GM18520 (cell line): ENCODE data around the gene RAN.
A peak's percentile ranks its signal among the peaks of the same experiment; 100 is the strongest.
"Not testable (repeated sequence)": the region's sequence is repeated elsewhere in the genome, so short reads cannot be mapped to it uniquely, and the experiment has no call there.

ENCODE experiments used
- ATAC-seq: cut with Tn5 transposase; IDR thresholded peaks from one replicate; pipeline ENCODE4 v1.9.1; 2021; ENCODE audit not compliant: unreplicated experiment

The RAN gene

GRCh38 chr12:130877333-130877732 is 5.5 kb downstream of the RAN start:
- ATAC-seq = no peak

DNA sequence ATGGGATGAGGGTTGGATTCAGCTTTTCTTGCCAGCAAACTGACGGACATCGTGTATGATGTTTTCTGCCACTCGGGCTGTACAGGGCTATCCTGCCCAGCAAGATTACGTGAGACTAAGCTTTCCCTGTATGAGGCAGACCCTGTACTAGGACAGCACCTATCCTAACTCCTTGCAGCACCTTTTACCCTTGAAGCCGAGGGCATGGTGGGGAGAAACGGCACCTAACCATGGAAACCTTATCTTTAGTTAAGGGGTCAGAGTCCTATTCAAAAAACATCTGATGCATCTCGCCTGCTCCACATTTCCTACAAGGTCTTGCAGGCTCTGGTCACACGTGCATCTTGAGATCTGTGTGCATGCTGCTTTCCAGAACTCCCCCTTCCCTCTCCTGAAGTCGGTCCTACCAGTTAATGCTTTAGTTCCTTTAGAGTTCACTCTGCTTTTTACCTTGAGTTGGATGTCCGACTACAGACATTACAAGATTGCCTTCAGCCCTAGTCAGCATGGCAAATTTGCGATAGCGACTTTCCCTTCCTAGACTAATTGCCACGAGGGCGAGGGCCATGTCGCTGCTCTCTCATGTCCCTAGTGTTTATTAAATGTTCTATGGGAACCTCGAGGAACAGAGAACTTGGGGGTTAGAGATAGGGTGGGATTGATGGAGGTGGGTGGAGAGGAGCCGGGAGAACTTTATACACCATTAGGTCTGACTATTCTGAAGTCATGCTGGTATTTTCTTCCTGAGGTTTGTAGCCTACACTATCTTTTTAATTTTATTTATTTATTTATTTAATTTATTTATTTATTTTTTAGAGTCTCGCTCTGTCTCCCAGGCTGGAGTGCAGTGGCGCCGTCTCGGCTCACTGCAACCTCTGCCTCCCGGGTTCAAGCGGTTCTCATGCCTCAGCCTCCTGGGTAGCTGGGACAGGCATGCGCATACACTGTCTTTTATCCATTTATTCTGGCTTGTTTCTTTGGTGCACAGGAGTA is 6.6 kb downstream of the RAN start:
- ATAC-seq = no peak

DNA sequence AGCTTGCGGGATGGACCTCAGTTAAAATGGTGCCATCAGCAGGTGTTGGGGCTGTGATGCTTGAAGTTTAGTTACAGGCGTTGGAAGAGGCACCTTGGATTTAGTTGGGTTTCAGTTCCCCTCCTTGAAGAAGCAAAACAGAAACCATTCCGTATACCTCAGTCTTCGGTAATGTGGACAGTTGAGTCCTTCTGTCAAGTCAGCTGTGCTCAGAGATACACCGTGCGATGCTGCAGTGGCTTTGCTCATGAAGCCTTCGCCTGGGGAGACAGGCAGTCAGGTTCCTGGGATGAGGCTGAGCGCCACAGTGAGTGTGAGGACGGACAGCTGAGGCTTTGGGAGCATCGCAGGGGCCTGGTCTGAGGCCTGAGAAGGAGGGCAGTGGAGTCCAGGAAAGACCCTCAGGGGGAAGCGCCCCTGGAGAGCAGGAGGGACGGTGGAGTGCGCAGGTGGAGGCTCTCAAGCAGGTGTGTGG is 7.4 kb downstream of the RAN start:
- ATAC-seq = peak; percentile 75

DNA sequence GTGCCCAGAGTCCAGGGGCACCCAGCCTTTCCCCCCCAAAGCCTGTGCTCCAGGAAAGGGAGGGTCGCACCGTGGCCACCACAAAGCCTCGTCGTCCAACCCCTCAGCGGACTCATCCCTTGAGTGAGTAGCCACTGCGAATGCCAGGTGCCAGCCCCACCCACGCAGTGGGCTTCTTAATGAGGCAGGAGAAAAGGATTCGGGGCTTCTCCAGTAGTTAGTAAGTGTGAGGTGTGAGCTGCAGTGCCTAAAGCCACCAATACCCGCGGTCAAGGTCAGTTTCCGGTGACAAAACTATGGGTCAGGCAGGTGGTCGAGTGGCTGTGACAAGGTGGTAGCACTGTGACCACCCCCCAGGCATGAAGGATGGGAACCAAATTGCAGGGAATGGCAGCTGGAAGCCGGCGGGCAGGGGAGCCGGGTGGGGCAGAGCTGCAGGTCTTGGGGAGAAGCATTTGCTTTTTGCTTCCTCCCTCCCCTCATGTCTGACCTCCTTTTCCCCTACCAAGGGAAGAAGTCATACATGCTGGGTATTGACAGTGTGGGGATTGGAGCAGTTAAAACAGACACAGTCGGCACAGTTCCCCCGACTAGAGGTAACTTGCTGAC is 8.0 kb downstream of the RAN start:
- no peak for ATAC-seq

- ATAC-seq = peak; percentile 36
Measured at GRCh38 chr12:130880411-130880885, 8.6 kb downstream of the RAN start.

DNA sequence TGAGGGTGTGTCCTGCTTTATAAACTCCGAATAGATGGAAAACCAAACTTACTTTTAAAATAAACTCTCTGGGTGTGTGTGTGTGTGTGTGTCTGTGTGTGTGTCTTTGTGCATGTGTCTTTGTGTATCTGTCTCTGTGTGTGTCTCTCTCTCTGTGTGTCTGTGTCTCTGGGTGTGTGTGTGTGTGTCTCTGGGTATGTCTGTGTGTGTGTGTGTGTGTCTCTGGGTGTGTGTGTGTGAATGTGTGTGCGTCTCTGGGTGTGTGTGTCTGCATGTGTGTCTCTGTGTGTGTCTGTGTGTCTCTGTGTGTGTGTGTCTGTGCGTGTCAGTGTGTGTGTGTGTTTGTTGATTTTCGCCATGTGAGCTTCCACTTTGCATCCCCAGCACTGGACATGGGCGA is 9.2 kb downstream of the RAN start:
- ATAC-seq = no peak

GRCh38 chr12:130881548-130881947 is 9.7 kb downstream of the RAN start:
- ATAC-seq = no peak

GRCh38 chr12:130887190-130887589 is 15.3 kb downstream of the RAN start:
- not testable (repeated sequence) for ATAC-seq

- no peak for ATAC-seq
Measured at GRCh38 chr12:130904064-130904463, 32.2 kb downstream of the RAN start.

- ATAC-seq = not testable (repeated sequence)
Measured at GRCh38 chr12:130904936-130905455, 33.1 kb downstream of the RAN start.

GRCh38 chr12:130909111-130909510 is 37.2 kb downstream of the RAN start:
- no peak for ATAC-seq

GRCh38 chr12:130911193-130911592 is 39.3 kb downstream of the RAN start:
- no peak for ATAC-seq

- ATAC-seq = no peak
Measured at GRCh38 chr12:130911933-130912332, 40.1 kb downstream of the RAN start.

DNA sequence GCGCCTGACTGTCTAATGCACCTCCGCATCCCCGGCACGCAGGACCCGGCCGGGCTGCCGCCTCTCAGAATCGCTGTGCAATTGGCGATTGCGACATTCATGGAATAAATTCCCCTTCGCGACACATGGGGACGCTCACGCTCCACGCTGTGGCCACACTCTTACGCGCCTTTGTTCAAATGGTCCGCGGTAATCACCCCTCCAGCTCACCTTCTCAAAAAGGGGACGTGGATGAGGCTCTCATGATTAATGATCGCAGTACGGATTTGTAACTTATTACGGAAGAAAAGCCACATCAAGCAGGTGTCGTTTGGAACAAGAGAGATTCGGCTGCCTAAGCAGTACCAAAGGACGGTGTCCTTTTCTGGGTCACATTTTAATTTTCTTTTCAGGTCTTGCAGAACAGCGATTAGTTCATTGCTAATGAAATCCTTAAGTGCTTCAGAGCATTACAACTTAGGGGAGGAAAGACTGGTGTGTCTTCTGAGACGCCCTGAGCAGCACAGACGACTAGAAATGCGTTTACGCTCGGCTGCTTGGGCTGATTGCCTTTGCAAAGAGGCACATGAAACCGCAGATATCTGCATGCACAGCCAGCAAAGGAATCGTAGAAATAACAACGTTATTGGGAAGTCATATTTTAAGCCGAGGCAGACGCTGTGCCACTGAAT is 44.5 kb downstream of the RAN start:
- no peak for ATAC-seq

GRCh38 chr12:130917607-130918006 is 45.7 kb downstream of the RAN start:
- ATAC-seq = no peak

DNA sequence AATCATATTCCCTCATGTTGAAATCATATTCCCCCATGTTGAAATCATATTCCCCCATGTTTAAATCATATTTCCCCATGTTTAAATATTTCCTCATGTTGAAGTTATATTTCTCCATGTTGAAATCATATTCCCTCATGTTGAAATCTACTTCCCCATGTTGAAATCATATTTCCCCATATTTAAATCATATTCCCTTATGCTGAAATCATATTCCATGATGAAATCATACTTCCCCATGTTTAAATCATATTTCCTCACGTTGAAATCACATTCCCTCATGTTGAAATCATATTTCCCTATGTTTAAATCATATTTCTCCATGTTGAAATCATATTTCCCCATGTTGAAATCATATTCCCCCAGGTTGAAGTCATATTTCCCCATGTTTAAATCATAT is 47.2 kb downstream of the RAN start:
- no peak for ATAC-seq

GRCh38 chr12:130920119-130920703 is 48.3 kb downstream of the RAN start:
- no peak for ATAC-seq

DNA sequence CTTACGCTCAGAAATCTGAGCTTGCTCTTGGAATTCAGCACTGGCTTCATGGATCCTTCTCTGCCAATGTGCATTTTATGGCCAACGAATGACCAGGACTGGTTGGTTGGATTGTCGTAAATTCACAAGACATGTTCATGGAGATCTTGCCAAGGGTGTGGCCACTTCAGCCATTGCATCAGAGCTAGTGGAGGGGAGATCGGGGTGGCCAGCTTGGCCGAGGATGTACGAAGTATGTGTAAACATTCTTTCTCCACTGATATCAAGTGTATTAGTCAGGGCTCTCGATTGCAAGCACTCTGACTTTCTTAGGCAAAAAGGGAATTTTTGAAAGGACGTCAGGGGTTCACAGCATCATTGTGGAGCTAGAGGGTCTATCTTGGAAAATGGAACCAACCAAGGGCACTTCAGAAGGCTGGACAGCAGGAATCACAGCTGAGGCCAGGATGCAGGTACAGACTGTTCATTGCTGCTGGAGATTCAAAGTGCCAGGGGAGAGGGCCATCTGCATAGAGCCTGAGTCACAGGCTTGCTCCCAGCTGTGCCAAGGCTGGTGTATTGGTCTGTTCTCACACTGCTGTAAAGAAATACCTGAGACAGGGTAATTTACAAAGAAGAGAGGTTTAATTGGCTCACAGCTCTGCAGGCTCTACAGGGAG is 49.0 kb downstream of the RAN start:
- ATAC-seq = no peak

DNA sequence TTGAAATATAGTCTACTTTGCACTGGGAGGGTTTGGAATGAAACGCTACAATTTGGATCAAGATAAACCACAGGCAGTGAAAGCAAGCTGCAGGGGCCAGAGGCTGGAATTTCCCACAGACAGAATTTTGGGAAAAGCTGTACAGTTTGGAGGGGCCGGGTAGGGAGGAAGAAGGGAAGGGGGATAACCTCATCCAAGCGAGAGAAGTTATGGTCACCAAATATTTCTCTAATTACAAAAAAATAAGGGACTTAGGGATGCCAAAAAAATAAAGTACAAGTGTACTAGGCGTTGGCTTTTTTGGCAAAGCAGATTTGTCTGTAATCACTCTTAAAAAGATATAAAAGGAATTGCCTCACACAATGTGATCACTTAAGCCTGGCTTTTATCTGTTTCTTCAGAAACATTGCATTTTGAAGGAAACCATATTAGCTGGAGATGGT is 50.7 kb downstream of the RAN start:
- ATAC-seq = no peak

DNA sequence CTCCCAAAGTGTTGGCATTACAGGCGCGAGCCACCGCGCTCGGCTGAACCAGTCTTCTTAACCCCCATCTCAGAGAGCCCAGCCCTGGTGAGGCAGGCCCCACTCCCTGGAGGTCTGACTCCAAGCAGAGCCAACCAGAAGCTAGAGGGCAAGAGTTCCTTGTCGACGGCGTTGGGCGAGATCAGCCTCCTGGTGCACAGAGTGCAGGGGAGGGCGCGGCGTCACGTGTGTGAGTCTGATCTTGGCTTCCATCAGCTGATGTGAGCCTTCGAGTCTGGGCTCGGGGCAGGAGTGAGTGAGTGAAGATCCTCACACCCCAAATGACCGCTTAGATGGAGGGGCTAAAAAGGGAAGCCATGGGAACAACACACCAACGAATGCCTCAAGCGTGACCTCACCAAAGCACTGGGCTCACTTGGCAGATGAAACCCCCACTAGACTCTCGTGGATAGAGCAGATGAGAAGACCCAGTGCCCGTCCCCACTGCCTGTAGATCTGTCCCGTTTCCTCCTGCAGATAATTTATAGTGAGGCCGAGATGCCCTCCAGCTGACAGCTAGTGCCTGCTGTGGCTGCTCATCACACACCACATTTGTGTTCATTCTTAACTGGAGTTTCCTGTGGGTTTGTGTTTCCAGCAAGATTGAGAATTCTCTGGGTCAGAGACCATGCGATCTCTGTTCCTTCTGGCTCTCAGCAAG is 53.2 kb downstream of the RAN start:
- no peak for ATAC-seq
